Suprapubic skin (tissue), 4 donors: ENCODE measurements around the gene PROX2. TPM values are rescaled to one million over a fixed set of nuclear protein-coding genes. Genes with fewer than 3 reads are reported as not detected.

Experiments
- DNase-seq, 2 donors: peaks; one replicate each; pipeline ENCODE4 v3.0.0-alpha.2; 2019; ENCODE audit warnings: low spot score in 2 of 2
- H3K27ac ChIP-seq: fragments of 200-600 bp; sonication (generic); one replicate; pipeline ENCODE4 v1.5.1; 2019
- H3K27me3 ChIP-seq: fragments of 200-600 bp; sonication (generic); one replicate; pipeline ENCODE4 v1.5.1; 2019
- H3K36me3 ChIP-seq: fragments of 200-600 bp; sonication (generic); one replicate; pipeline ENCODE4 v1.5.1; 2019
- H3K4me1 ChIP-seq: fragments of 200-600 bp; sonication (generic); one replicate; pipeline ENCODE4 v1.5.1; 2019
- H3K4me3 ChIP-seq: fragments of 200-600 bp; sonication (generic); one replicate; pipeline ENCODE4 v1.5.1; 2019; ENCODE audit warnings: mild to moderate bottlenecking
- H3K9me3 ChIP-seq: fragments of 200-600 bp; sonication (generic); one replicate; pipeline ENCODE4 v1.5.1; 2019
- EP300 ChIP-seq: sonication (generic); formaldehyde crosslinking; IDR thresholded peaks from one replicate; pipeline ENCODE4 v1.6.1; 2017; ENCODE audit warnings: antibody characterized with exemption
- POLR2A ChIP-seq, 2 donors: fragments of 450-650 bp; IDR thresholded peaks; one replicate each; pipeline ENCODE4 v1.6.1; 2017; ENCODE audit warnings: antibody characterized with exemption in 2 of 2, mild to moderate bottlenecking in 2 of 2, moderate library complexity in 2 of 2
- POLR2AphosphoS5 ChIP-seq, 3 donors: sonication (generic); formaldehyde crosslinking; IDR thresholded peaks; one replicate each; pipeline ENCODE4 v1.6.1; 2017; ENCODE audit warnings: antibody characterized with exemption in 3 of 3
- WGBS: methylation state at CpG from one replicate; pipeline ENCODE4 v1.1.5; 2018; 5-methylcytosine and 5-hydroxymethylcytosine counted together
- total RNA-seq, 4 donors: library from RNA; depleted of rRNA; stranded (reverse); fragments of >200 nt; gene quantifications; one replicate each; pipeline ENCODE4 v1.1.0, GENCODE V29; 2016
- TF ChIP-seq, protein P1 (sequence below), 2 donors: fragments of 200-600 bp in 1 of 2; fragments of 450-650 bp in 1 of 2; sonication (generic) in 1 of 2; IDR thresholded peaks; one replicate each; pipeline ENCODE4 v1.5.1; 2016 to 2019; ENCODE audit warnings: antibody characterized with exemption in 2 of 2, mild to moderate bottlenecking in 1 of 2, moderate library complexity in 1 of 2

PROX2 gene
- total RNA-seq, 4 donors from 2014 or later: 0.10 to 0.97 (median 0.11) TPM; not detected in 1

DNA sequence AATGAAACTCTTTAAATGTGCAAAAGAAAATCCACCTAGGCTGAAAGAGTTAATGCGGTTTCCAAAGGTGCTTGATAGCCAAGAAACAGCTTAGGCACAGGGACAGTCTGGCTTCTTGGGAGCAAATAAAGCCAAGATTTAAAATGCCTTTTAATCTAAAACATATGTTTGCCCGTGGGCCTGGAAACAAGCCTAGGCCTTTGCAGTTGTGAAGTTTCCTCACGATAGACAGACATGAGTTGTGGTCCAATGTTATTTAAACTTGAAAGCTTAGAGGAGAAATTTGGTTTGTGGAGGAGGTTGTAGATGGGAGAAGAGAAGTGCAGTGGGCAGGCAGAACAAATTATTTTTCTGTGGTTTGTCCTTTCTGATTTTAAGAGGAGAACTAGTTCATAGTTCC, 29.8 kb downstream of the PROX2 start:
- H3K9me3 ChIP-seq: no peaks in the 10 kb centered on the region
- no peaks in the 10 kb centered on the region for H3K27me3 ChIP-seq
- H3K4me1 ChIP-seq: peaks cover 20% of the 10 kb centered on the region
- no peaks in the 10 kb centered on the region for H3K36me3 ChIP-seq
- TF ChIP-seq EP300 (no peak), POLR2A (IDR thresholded peaks at IDR 0.05) (no peak), POLR2AphosphoS5 (IDR thresholded peaks at IDR 0.05) (no peak)
- TF ChIP-seq, protein P1, sequence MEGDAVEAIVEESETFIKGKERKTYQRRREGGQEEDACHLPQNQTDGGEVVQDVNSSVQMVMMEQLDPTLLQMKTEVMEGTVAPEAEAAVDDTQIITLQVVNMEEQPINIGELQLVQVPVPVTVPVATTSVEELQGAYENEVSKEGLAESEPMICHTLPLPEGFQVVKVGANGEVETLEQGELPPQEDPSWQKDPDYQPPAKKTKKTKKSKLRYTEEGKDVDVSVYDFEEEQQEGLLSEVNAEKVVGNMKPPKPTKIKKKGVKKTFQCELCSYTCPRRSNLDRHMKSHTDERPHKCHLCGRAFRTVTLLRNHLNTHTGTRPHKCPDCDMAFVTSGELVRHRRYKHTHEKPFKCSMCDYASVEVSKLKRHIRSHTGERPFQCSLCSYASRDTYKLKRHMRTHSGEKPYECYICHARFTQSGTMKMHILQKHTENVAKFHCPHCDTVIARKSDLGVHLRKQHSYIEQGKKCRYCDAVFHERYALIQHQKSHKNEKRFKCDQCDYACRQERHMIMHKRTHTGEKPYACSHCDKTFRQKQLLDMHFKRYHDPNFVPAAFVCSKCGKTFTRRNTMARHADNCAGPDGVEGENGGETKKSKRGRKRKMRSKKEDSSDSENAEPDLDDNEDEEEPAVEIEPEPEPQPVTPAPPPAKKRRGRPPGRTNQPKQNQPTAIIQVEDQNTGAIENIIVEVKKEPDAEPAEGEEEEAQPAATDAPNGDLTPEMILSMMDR (IDR thresholded peaks at IDR 0.05): no peak
- no peak overlapping the region for H3K27ac ChIP-seq
- no peak overlapping the region for H3K4me3 ChIP-seq
- 32% methylated on average over 3 of the region's 3 CpGs for WGBS
- no peak for DNase-seq

DNA sequence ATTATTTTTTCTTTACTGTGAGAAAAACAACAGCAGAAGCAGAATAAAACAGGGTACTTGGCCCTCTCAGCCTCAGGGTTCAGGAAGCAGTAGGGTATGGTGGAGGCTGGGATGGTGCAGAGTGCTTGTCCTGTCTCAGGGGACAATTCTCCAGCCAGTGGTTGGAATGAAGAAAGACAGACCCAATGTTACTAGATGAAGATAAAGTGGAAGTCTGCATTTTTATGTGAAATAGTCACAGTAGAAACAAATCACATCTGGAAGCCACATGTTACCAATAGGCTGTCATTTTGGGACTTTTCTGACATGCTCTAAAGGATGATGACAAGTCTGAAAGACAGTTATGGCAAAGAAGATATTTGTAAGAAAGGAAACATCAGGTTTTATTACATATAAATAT, 32.3 kb downstream of the PROX2 start:
- no peak for TF ChIP-seq EP300
- Histone ChIP-seq H3K27ac (no peak overlapping the region), H3K9me3 (no peaks in the 10 kb centered on the region), H3K4me1 (peaks cover 20% of the 10 kb centered on the region), H3K4me3 (no peak overlapping the region), H3K27me3 (no peaks in the 10 kb centered on the region), H3K36me3 (peaks cover 7% of the 10 kb centered on the region)
- DNase-seq: no peak

DNA sequence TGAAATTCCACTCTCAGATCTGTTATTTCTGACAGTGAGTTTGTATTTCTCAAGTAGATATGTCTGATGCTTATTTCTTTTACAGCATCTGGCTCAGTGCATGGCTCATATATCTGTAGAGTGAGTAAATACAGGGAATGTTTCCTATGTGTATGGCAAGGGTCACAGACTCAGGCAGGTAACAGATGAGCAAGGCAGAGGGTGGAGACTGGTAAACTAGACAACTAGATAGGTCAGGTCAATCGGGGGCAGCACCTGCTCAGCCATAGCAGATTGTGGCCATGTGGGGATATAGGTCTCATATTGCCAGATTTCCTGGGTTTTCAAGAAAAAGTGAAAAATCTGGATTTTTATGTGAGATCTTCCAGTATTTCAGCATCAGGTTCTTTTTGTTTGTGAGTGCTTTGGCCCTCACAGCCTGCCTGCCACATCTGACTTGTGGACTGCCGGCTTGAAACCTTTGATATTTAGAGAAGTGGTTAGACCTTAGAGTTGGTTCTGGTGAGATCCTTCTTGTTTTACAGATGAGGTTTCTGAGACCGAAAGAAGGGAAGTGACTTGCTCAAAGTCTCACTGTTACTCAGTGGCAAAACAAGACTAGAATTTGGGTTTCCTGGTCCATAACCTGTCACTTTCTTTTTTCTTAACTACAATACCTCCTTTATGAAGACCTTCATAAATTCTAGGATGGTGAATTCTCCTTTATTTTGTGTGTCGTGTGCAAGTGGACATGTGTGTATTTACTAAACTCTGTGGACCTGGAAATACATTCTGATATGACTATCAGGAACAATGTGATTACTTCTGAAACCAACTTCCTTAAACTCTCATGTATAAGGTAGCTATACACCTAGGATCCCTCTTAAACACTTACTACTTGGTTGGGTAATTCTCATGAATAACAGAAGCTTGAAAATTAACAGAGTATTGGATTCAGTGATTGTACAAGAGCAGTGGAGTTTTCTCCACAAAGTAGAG, 34.4 kb downstream of the PROX2 start:
- no peak for TF ChIP-seq POLR2A (IDR thresholded peaks at IDR 0.05)
- TF ChIP-seq EP300: no peak
- TF ChIP-seq, protein P1 (IDR thresholded peaks at IDR 0.05): no peak
- no peak for TF ChIP-seq POLR2AphosphoS5 (IDR thresholded peaks at IDR 0.05)
- Histone ChIP-seq H3K4me1 (peaks cover 20% of the 10 kb centered on the region), H3K9me3 (no peaks in the 10 kb centered on the region), H3K27ac (no peak overlapping the region), H3K36me3 (peaks cover 13% of the 10 kb centered on the region), H3K27me3 (no peaks in the 10 kb centered on the region), H3K4me3 (no peak overlapping the region)
- DNase-seq: no peak
- 87% methylated on average over 4 of the region's 4 CpGs for WGBS

DNA sequence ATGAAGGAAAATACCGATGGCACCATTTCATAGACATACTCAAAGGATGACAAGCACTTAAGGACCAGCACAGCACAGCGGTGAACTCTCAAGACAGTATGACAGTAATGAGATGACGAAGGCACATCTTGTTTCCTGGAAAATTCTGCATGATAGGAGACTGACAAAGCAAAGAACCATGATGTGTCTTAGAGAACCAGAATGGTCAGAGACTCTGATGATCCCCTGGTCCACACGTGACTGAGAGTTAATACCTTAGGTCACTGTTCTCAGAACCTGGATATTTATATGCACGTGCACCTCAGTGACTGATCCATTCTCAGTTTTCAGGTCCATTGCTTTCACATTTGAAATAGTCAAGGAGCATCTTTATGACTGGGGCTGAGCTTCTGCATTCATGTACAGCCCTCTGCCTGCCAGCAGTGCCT, 35.3 kb downstream of the PROX2 start:
- Histone ChIP-seq H3K4me1 (peaks cover 15% of the 10 kb centered on the region), H3K4me3 (no peak overlapping the region), H3K27me3 (no peaks in the 10 kb centered on the region), H3K36me3 (peaks cover 22% of the 10 kb centered on the region), H3K9me3 (no peaks in the 10 kb centered on the region), H3K27ac (no peak overlapping the region)
- no peak for DNase-seq
- TF ChIP-seq POLR2A (IDR thresholded peaks at IDR 0.05) (no peak), POLR2AphosphoS5 (IDR thresholded peaks at IDR 0.05) (no peak), EP300 (no peak)
- TF ChIP-seq, protein P1 (IDR thresholded peaks at IDR 0.05): no peak
- 85% methylated on average over 5 of the region's 5 CpGs for WGBS

DNA sequence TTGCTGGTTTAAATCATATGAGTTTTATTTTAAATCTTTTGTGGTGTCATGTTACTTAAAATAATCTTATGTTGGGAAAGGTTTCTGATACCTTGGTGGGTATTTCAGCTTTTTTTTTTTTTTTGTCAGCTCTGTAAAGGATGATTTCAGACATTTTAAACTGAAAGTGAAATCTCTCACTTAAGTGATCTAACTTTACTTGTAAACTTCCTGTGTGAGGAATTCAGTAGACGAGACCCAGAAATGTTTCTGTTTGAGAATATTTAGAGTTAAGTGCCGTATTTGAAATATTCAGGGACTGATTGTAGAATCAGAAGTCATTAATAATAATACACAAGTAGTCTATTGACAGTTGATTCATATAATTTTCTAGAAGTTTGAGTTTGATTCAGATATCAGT, 37.8 kb downstream of the PROX2 start:
- WGBS: 53% methylated on average over 2 of the region's 2 CpGs
- H3K4me3 ChIP-seq: no peak overlapping the region
- H3K9me3 ChIP-seq: no peaks in the 10 kb centered on the region
- DNase-seq: no peak
- H3K4me1 ChIP-seq: no peaks in the 10 kb centered on the region
- TF ChIP-seq, protein P1 (IDR thresholded peaks at IDR 0.05): no peak
- no peak for TF ChIP-seq POLR2AphosphoS5 (IDR thresholded peaks at IDR 0.05)
- no peak for TF ChIP-seq POLR2A (IDR thresholded peaks at IDR 0.05)
- TF ChIP-seq EP300: no peak
- H3K27ac ChIP-seq: no peak overlapping the region
- H3K36me3 ChIP-seq: peaks cover 28% of the 10 kb centered on the region
- no peaks in the 10 kb centered on the region for H3K27me3 ChIP-seq
